K562 (cell line): Measurements from ENCODE around the gene NOM1. TPM values are rescaled to one million over a fixed set of nuclear protein-coding genes. Genes with fewer than 3 reads are reported as not detected.

Source experiments
- ATAC-seq: fragments of 200-7000 bp; cut with Tn5 transposase; 3 replicates; pipeline ENCODE4 v1.9.1; 2020; ENCODE audit warnings: moderate library complexity
- Bru-seq: library from RNA; stranded (reverse); fragments of 400-500 nt; gene quantifications from one replicate; lab custom pipeline; 2021; lab: Mats Ljungman, UMichigan
- BruChase-seq, 2 experiments: library from RNA; stranded (reverse); fragments of 400-500 nt; gene quantifications; one replicate each; lab custom pipeline; 2021; lab: Mats Ljungman, UMichigan
- BruUV-seq: library from RNA; stranded (reverse); fragments of 400-500 nt; replicated peaks from 2 replicates; lab custom pipeline; 2021; lab: Mats Ljungman, UMichigan
- CTCF ChIA-PET: fragments of 300-600 bp; formaldehyde crosslinking; extraction: SDS; loops from one replicate; lab custom pipeline; 2021; ENCODE audit warnings: low intra/inter-chr PET ratio; lab: Yijun Ruan, JAX
- POLR2A ChIA-PET: fragments of 300-600, 350-650 bp; sonication (Branson Sonifier 250); formaldehyde crosslinking; extraction: SDS; loops from one replicate; lab custom pipeline; 2021; ENCODE audit warnings: antibody characterized with exemption, inconsistent platforms; lab: Yijun Ruan, JAX
- DNase-seq, 4 experiments: peaks; one replicate each; pipeline versions ENCODE4 v3.0.0 to v3.0.0-alpha.2; 2011 to 2018; ENCODE audit warnings: low spot score in 3 of 4, mixed read lengths in 3 of 4; ENCODE audit errors: extremely low read depth in 1 of 4
- FAIRE-seq: peaks from 2 replicates; lab custom pipeline; 2011; peaks lifted over from hg19 to GRCh38; lab: Jason Lieb, UNC
- H2AFZ ChIP-seq: 2 replicates; pipeline ENCODE4 v1.6.0; 2011; ENCODE audit warnings: low read depth, low read length, control low read depth, inconsistent platforms
- H3K27ac ChIP-seq: fragments of 200-600 bp; 3 replicates; pipeline ENCODE4 v1.8.0; 2011; ENCODE audit warnings: low read depth, mild to moderate bottlenecking, control low read depth, inconsistent platforms, low read length, moderate library complexity, mixed read lengths; ENCODE audit errors: extremely low read depth
- H3K27me3 ChIP-seq, 2 experiments: fragments of 300-600 bp in 1 of 2; 2 replicates in 1 of 2; 3 replicates in 1 of 2; pipeline versions ENCODE4 v1.6.0 to v1.8.0; 2011; ENCODE audit warnings: inconsistent platforms in 2 of 2, low read length in 2 of 2, mild to moderate bottlenecking in 1 of 2, mixed read lengths in 1 of 2, moderate library complexity in 1 of 2; ENCODE audit not compliant: control insufficient read depth in 2 of 2, insufficient read depth in 2 of 2
- H3K36me3 ChIP-seq: fragments of 300-600 bp; 3 replicates; pipeline ENCODE4 v1.8.0; 2011; ENCODE audit warnings: mild to moderate bottlenecking, low read length, inconsistent platforms; ENCODE audit not compliant: control insufficient read depth, insufficient read depth
- H3K4me1 ChIP-seq, 2 experiments: fragments of 200-600 bp in 1 of 2; replicated peaks in 1 of 2; 2 replicates in 1 of 2; 3 replicates in 1 of 2; pipeline versions ENCODE4 v1.5.1 to v1.8.0; 2011; ENCODE audit warnings: inconsistent platforms in 2 of 2, low read length in 2 of 2, mild to moderate bottlenecking in 1 of 2, mixed read lengths in 1 of 2, moderate library complexity in 1 of 2; ENCODE audit not compliant: control insufficient read depth in 2 of 2, insufficient read depth in 2 of 2
- H3K4me2 ChIP-seq: 2 replicates; pipeline ENCODE4 v1.6.1; 2011; ENCODE audit warnings: low read length, control low read depth, inconsistent platforms, mixed read lengths; ENCODE audit not compliant: insufficient read depth
- H3K4me3 ChIP-seq: fragments of 200-600 bp; sonication (generic), shearing (Covaris generic); 2 replicates; pipeline ENCODE4 v1.5.1; 2016; ENCODE audit warnings: control low read depth, inconsistent platforms
- H3K79me2 ChIP-seq: fragments of 200-600 bp; 3 replicates; pipeline ENCODE4 v1.8.0; 2011; ENCODE audit warnings: low read length, inconsistent platforms; ENCODE audit not compliant: control insufficient read depth, insufficient read depth
- H3K9ac ChIP-seq, 2 experiments: 2 replicates each; pipeline versions ENCODE4 v1.6.0 to v1.6.1; 2011; ENCODE audit warnings: low read depth in 2 of 2, low read length in 2 of 2, control low read depth in 1 of 2, inconsistent platforms in 1 of 2, mild to moderate bottlenecking in 1 of 2, mixed read lengths in 1 of 2; ENCODE audit not compliant: insufficient read depth in 1 of 2
- H3K9me1 ChIP-seq: one replicate; pipeline ENCODE4 v1.6.0; 2011; ENCODE audit warnings: inconsistent platforms, mild to moderate bottlenecking, low read length, moderate library complexity; ENCODE audit not compliant: control insufficient read depth, insufficient read depth
- H3K9me3 ChIP-seq: replicated peaks from 2 replicates; pipeline ENCODE4 v1.5.1; 2011; ENCODE audit warnings: low read depth, low read length, inconsistent platforms; ENCODE audit not compliant: control insufficient read depth, insufficient read depth
- H4K20me1 ChIP-seq: replicated peaks from 2 replicates; pipeline ENCODE4 v1.6.1; 2011; ENCODE audit warnings: low read length, inconsistent platforms, mixed read lengths; ENCODE audit not compliant: control insufficient read depth, insufficient read depth
- CHAMP1 ChIP-seq: fragments of 450-650 bp; IDR thresholded peaks from 2 replicates; pipeline ENCODE4 v1.6.1; 2016; ENCODE audit warnings: mild to moderate bottlenecking
- CREM ChIP-seq: IDR thresholded peaks from 2 replicates; pipeline ENCODE4 v1.6.1; 2014; ENCODE audit warnings: antibody characterized with exemption, low read depth
- ETV5 ChIP-seq: sonication (generic); formaldehyde crosslinking; IDR thresholded peaks from 2 replicates; pipeline ENCODE4 v1.4.0; 2020; ENCODE audit warnings: low read depth, mild to moderate bottlenecking, missing genetic modification reagents
- MAFF ChIP-seq: IDR thresholded peaks from 2 replicates; pipeline ENCODE4 v1.6.1; 2012; ENCODE audit warnings: low read length, improper control_type of control experiment
- NCOR1 ChIP-seq: fragments of 450-650 bp; IDR thresholded peaks from 2 replicates; pipeline ENCODE4 v1.6.1; 2016; ENCODE audit warnings: mild to moderate bottlenecking, moderate library complexity
- NFE2 ChIP-seq: IDR thresholded peaks from 2 replicates; pipeline ENCODE4 v1.6.1; 2014; ENCODE audit warnings: antibody characterized with exemption, low read depth
- PHF8 ChIP-seq: fragments of 200-600 bp; sonication (generic); IDR thresholded peaks from 2 replicates; pipeline ENCODE4 v1.6.1; 2012; ENCODE audit warnings: mixed run types, mild to moderate bottlenecking, inconsistent platforms, low read length, moderate library complexity, borderline replicate concordance
- SREBF1 ChIP-seq: fragments of 150-350 bp; IDR thresholded peaks from 2 replicates; pipeline ENCODE4 v1.6.1; 2014; ENCODE audit warnings: antibody characterized with exemption, low read depth, low read length, borderline replicate concordance
- ZNF76 ChIP-seq: fragments of 250-450 bp; sonication (Bioruptor Pico); IDR thresholded peaks from 2 replicates; pipeline ENCODE4 v1.4.0; 2020; ENCODE audit warnings: mild to moderate bottlenecking, moderate library complexity, borderline replicate concordance
- WGBS: fragments of 100-300 bp; shearing (Covaris generic); methylation state at CpG from one replicate; pipeline ENCODE4 v1.1.6; 2016; ENCODE audit warnings: low coverage, mixed read lengths; ENCODE audit not compliant: insufficient coverage; ENCODE audit errors: missing lambda C conversion rate; 5-methylcytosine and 5-hydroxymethylcytosine counted together
- in situ Hi-C: fragments of 300-500 bp; cut with MboI; formaldehyde crosslinking; loops from 4 replicates; pipeline ENCODE4 v1.15.0; 2018; ENCODE audit warnings: inconsistent platforms, mixed read lengths
- intact Hi-C: fragments of 100-400 bp; cut with micrococcal nuclease; formaldehyde crosslinking; loops from 2 replicates; pipeline ENCODE4 v1.14.2; 2022
- long read RNA-seq, 3 experiments: library from polyadenylated mRNA in 2 of 3; library from RNA in 1 of 3; unstranded in 2 of 3; stranded (forward) in 1 of 3; transcript quantifications; one replicate each; pipeline ENCODE4 v2.0.0, GENCODE V29; 2019 to 2022
- polyA minus RNA-seq, 3 experiments: library from RNA; depleted of rRNA, polyadenylated mRNA; stranded (reverse); fragments of >200 nt; gene quantifications; 2 replicates each; pipeline ENCODE4 v1.2.3, GENCODE V29; 2011
- polyA plus RNA-seq, 8 experiments: library from polyadenylated mRNA; depleted of rRNA in 4 of 8; stranded (reverse) in 5 of 8; unstranded in 3 of 8; fragments of >200 nt; fragmentation: Nextera tagmentation in 2 of 8; fragmentation: Illumina TruSeq in 1 of 8; extraction: Ambion mirVana in 2 of 8; extraction: Trizol in 1 of 8; gene quantifications; 2 replicates each; pipeline versions ENCODE4 v1.2.1 to v1.2.3, GENCODE V29; 2011 to 2014; ENCODE audit warnings: inconsistent platforms in 1 of 8, missing spikeins in 1 of 8
- total RNA-seq, 7 experiments: library from RNA; depleted of rRNA in 6 of 7; stranded (reverse); fragments of >200 nt in 6 of 7; fragmentation: Illumina TruSeq in 2 of 7; extraction: Trizol in 2 of 7; gene quantifications; 2 replicates each; pipeline versions ENCODE4 v1.2.1 to v1.2.3, GENCODE V29; 2011 to 2021; ENCODE audit warnings: low replicate concordance in 1 of 7

The NOM1 gene, protein sequence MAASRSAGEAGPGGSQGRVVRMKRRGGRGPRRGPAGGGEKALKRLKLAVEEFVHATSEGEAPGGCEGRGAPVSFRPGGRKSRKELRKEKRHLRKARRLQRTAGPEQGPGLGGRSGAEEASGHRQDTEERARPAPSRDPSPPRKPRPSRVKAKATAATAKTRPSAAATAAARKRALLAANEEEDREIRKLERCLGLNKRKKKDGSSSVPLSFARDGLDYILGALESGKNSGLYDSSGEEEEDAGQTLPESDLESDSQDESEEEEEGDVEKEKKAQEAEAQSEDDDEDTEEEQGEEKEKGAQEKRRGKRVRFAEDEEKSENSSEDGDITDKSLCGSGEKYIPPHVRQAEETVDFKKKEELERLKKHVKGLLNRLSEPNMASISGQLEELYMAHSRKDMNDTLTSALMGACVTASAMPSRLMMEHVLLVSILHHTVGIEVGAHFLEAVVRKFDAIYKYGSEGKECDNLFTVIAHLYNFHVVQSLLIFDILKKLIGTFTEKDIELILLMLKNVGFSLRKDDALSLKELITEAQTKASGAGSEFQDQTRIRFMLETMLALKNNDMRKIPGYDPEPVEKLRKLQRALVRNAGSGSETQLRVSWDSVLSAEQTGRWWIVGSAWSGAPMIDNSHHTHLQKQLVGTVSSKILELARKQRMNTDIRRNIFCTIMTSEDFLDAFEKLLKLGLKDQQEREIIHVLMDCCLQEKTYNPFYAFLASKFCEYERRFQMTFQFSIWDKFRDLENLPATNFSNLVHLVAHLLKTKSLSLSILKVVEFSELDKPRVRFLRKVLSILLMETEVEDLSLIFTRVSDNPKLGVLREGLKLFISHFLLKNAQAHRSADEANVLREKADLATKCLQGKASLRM
- 205 and 222 TPM in 2 replicates for total RNA-seq (2011; cell fraction: chromatin; rRNA removed; ENCODE audit: low replicate concordance)
- 88.2 and 99.2 TPM in 2 replicates for total RNA-seq (2011; cell fraction: nucleolus; rRNA removed)
- 125 and 156 TPM in 2 replicates for total RNA-seq (2011; cell fraction: nucleoplasm; rRNA removed)
- total RNA-seq (2014; rRNA removed) (35.7 and 35.8 TPM in 2 replicates), total RNA-seq (2014; rRNA removed; fragmentation: Illumina TruSeq; extraction: Trizol) (38.8 and 40.1 TPM in 2 replicates), total RNA-seq (2015; rRNA removed; fragmentation: Illumina TruSeq; extraction: Trizol) (41.2 and 42.9 TPM in 2 replicates), total RNA-seq (2021) (37.3 and 47.3 TPM in 2 replicates), polyA plus RNA-seq (2011; rRNA removed) (30.5 and 30.9 TPM in 2 replicates), polyA plus RNA-seq (2014; fragmentation: Illumina TruSeq; extraction: Trizol) (38.2 and 39.7 TPM in 2 replicates), polyA plus RNA-seq (2014; fragmentation: Nextera tagmentation; extraction: Ambion mirVana) (1 to 10 TPM; 6.8 to 9.6 TPM), polyA plus RNA-seq (2014; rRNA removed) (37.4 and 39.6 TPM in 2 replicates), polyA minus RNA-seq (2011; rRNA and poly(A)+ RNA removed) (34.0 and 39.0 TPM in 2 replicates), Bru-seq, nascent RNA (percentile 95 among the genes with signal in this experiment), BruChase-seq, experiment 1, labeled RNA remaining after a 2-hour chase (percentile 96 among the genes with signal in this experiment), BruChase-seq, experiment 2, labeled RNA remaining after a 6-hour chase (percentile 97 among the genes with signal in this experiment)
- polyA plus RNA-seq (2011; cell fraction: cytosol; rRNA removed) = 15.3 and 15.4 TPM in 2 replicates
- 64.1 and 106 TPM in 2 replicates for polyA plus RNA-seq (2011; cell fraction: nucleus; rRNA removed)
- 20.2 and 27.0 TPM in 2 replicates for polyA plus RNA-seq (2012)
- polyA minus RNA-seq (2011; cell fraction: cytosol; rRNA and poly(A)+ RNA removed) = 21.2 and 26.1 TPM in 2 replicates
- 50.6 and 53.0 TPM in 2 replicates for polyA minus RNA-seq (2011; cell fraction: nucleus; rRNA and poly(A)+ RNA removed)
- long read RNA-seq, experiment 1, full-length matches to known transcripts = 58 of 131 reads
- long read RNA-seq, experiment 1, partial matches to known transcripts = 39 of 131 reads
- long read RNA-seq, experiment 1, other reads (novel, unspliced or antisense) = 34 of 131 reads
- long read RNA-seq, experiment 2, full-length matches to known transcripts = 8 of 43 reads
- long read RNA-seq, experiment 2, partial matches to known transcripts = 9 of 43 reads
- long read RNA-seq, experiment 2, other reads (novel, unspliced or antisense) = 26 of 43 reads
- long read RNA-seq, experiment 3, full-length matches to known transcripts = 4 of 24 reads
- long read RNA-seq, experiment 3, partial matches to known transcripts = 18 of 24 reads
- long read RNA-seq, experiment 3, other reads (novel, unspliced or antisense) = 2 of 24 reads

DNA sequence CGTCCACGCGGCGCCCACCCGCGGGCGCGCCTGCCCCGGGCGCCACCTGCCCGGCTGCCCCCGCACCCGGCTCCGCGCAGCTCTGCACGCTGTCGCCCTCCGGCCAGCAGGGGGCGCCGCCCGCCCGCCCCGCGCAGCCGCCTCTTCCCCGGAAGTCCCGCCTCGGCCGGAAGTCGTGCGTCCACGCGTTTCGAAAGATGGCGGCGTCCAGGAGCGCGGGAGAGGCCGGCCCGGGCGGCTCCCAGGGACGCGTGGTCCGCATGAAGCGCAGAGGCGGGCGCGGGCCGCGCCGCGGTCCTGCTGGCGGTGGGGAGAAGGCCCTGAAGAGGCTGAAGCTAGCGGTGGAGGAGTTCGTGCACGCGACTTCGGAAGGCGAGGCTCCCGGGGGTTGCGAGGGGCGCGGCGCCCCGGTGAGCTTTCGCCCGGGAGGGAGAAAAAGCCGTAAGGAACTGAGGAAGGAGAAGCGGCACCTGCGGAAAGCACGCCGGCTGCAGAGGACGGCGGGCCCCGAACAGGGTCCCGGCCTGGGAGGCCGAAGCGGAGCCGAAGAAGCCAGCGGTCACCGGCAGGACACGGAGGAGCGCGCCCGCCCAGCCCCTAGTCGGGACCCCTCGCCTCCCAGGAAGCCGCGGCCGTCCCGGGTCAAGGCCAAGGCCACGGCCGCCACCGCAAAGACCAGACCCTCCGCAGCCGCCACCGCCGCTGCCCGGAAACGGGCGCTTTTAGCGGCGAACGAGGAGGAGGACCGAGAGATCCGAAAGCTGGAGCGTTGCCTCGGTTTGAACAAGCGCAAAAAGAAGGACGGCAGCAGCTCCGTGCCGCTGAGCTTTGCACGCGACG lies at the start of gene NOM1:
TSS of gene NOM1 (plus strand) at position 172 of the 840 bp plus-strand sequence. CDS start at position 198, 26 bp downstream.
- peak within 1 kb of the TSS; percentile 89 to 99 for H3K9ac ChIP-seq
- FAIRE-seq (no peak), ATAC-seq (peak; percentile 89), DNase-seq (peak; percentile 96 to 97 (median 96))
- 1% methylated on average over 87 of the region's 115 CpGs for WGBS
- peak within 1 kb of the TSS; percentile 89 for H2AFZ ChIP-seq
- BruUV-seq = no TSS peak
- H4K20me1 ChIP-seq = peaks cover 37% of the 10 kb centered on the region
- intact Hi-C loops (loop anchor here (2.0 to 5.0 kb wide), 2 partner anchors 41 to 323 kb away; no protein-coding TSS in a partner anchor), in situ Hi-C loops (no loop called here)
- H3K4me1 ChIP-seq = peaks cover 20 to 25% of the 10 kb centered on the region in 2 experiments; a peak in 4 of 5 replicates
- no peaks in the 10 kb centered on the region for H3K9me3 ChIP-seq
- ChIA-PET CTCF (interaction anchor here (0.6 to 0.8 kb wide), 3 partner anchors 41 to 371 kb away, joined by 3 to 7 read pairs (median 5); no protein-coding TSS in a partner anchor), POLR2A (interaction anchor here (0.5 to 2.8 kb wide), 13 partner anchors 14 to 325 kb away, joined by 3 to 10 read pairs (median 3); partner anchors contain the start of gene LMBR1)
- peaks cover 64% of the 10 kb centered on the region for H3K79me2 ChIP-seq
- peaks cover 2 to 4% of the 10 kb centered on the region in 2 experiments for H3K27me3 ChIP-seq
- H3K27ac ChIP-seq = peak within 1 kb of the TSS; percentile 85
- peaks cover 33% of the 10 kb centered on the region for H3K36me3 ChIP-seq
- no peaks in the 10 kb centered on the region for H3K9me1 ChIP-seq
- H3K4me2 ChIP-seq = peak within 1 kb of the TSS; percentile 97
- peak within 1 kb of the TSS; percentile 95 for H3K4me3 ChIP-seq
- TF ChIP-seq CREM (peak; percentile 91), NCOR1 (peak; percentile 32; the same call in 1 of the 2 replicates), CHAMP1 (no peak), PHF8 (peak; percentile 80; the same call in 1 of the 2 replicates), MAFF (no peak), NFE2 (no peak), ZNF76 (CRISPR knock-in tag) (no peak), SREBF1 (no peak), ETV5 (peak; percentile 79)
